Brain microvascular endothelial cell (primary cell): ENCODE results near the gene SPPL2C.

Source experiments
- DNase-seq: peaks from one replicate; pipeline ENCODE4 v3.0.0-alpha.2; 2020
- H3K27ac ChIP-seq: fragments of 250-450 bp; sonication (Bioruptor Pico); 2 replicates; pipeline ENCODE4 v1.5.1; 2020; ENCODE audit warnings: mild to moderate bottlenecking, moderate library complexity
- H3K27me3 ChIP-seq: fragments of 250-450 bp; sonication (Bioruptor Pico); replicated peaks from 2 replicates; pipeline ENCODE4 v1.5.1; 2020; ENCODE audit warnings: mild to moderate bottlenecking
- H3K36me3 ChIP-seq: fragments of 250-450 bp; sonication (Bioruptor Pico); replicated peaks from 2 replicates; pipeline ENCODE4 v1.5.1; 2020; ENCODE audit warnings: mild to moderate bottlenecking
- H3K4me3 ChIP-seq: 2 replicates; pipeline ENCODE4 v1.5.1; 2011; ENCODE audit warnings: low read depth, mild to moderate bottlenecking, control low read depth, low read length, moderate library complexity
- in situ Hi-C: cut with HindIII; loops from 2 replicates; pipeline ENCODE4 v1.10.0; 2017; ENCODE audit warnings: low sequenced_read_pairs, low pct_ligation_motif_present
- TF ChIP-seq, protein P1 (sequence below): IDR thresholded peaks from 2 replicates; pipeline ENCODE4 v1.5.1; 2011; ENCODE audit warnings: low read depth, mild to moderate bottlenecking, moderate library complexity, low read length, control low read depth, inconsistent platforms; ENCODE audit errors: missing control alignments

SPPL2C gene

GRCh38 chr17:45894022-45894784 is 49.5 kb downstream of the SPPL2C start, which contains the start of gene MAPT:
MAPT (plus strand) TSS chr17:45894554; CDS start chr17:45962338, 67,784 bp downstream.
- Histone ChIP-seq H3K27me3 (peaks cover 40% of the 10 kb centered on the region), H3K36me3 (no peaks in the 10 kb centered on the region), H3K27ac (no peak within 1 kb of the TSS), H3K4me3 (peak within 1 kb of the TSS; percentile 63)
- in situ Hi-C loops, result no loop called here
- peak; percentile 71 for DNase-seq
- TF ChIP-seq, protein P1, sequence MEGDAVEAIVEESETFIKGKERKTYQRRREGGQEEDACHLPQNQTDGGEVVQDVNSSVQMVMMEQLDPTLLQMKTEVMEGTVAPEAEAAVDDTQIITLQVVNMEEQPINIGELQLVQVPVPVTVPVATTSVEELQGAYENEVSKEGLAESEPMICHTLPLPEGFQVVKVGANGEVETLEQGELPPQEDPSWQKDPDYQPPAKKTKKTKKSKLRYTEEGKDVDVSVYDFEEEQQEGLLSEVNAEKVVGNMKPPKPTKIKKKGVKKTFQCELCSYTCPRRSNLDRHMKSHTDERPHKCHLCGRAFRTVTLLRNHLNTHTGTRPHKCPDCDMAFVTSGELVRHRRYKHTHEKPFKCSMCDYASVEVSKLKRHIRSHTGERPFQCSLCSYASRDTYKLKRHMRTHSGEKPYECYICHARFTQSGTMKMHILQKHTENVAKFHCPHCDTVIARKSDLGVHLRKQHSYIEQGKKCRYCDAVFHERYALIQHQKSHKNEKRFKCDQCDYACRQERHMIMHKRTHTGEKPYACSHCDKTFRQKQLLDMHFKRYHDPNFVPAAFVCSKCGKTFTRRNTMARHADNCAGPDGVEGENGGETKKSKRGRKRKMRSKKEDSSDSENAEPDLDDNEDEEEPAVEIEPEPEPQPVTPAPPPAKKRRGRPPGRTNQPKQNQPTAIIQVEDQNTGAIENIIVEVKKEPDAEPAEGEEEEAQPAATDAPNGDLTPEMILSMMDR, result peak; percentile 63

DNA sequence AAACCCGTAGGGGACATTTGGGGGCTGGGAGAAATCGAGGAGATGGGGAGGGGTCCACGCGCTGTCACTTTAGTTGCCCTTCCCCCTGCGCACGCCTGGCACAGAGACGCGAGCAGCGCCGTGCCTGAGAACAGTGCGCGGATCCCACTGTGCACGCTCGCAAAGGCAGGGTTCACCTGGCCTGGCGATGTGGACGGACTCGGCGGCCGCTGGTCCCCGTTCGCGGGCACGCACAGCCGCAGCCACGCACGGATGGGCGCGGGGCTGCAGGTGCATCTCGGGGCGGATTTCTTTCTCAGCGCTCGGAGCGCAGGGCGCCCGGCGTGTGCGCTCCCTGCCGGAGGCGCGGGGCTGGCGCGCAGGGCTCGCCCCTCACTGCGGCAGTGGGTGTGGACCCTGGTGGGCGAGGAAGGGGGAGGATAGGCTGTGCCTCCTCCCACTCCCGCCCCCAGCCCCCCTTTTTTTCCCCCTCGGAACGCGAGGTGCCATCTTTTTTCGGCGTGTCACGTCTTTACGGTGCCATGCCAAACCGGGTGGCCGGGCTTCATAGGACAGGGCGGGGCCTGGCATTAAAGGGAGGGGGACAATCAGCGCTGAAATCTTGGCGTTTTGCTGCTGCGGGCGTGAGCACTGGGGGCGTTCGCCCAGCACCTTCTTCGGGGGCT is 50.8 kb downstream of the SPPL2C start:
- DNase-seq, result no peak
- H3K4me3 ChIP-seq, result peak overlapping the region; percentile 63
- peaks cover 46% of the 10 kb centered on the region for H3K27me3 ChIP-seq

DNA sequence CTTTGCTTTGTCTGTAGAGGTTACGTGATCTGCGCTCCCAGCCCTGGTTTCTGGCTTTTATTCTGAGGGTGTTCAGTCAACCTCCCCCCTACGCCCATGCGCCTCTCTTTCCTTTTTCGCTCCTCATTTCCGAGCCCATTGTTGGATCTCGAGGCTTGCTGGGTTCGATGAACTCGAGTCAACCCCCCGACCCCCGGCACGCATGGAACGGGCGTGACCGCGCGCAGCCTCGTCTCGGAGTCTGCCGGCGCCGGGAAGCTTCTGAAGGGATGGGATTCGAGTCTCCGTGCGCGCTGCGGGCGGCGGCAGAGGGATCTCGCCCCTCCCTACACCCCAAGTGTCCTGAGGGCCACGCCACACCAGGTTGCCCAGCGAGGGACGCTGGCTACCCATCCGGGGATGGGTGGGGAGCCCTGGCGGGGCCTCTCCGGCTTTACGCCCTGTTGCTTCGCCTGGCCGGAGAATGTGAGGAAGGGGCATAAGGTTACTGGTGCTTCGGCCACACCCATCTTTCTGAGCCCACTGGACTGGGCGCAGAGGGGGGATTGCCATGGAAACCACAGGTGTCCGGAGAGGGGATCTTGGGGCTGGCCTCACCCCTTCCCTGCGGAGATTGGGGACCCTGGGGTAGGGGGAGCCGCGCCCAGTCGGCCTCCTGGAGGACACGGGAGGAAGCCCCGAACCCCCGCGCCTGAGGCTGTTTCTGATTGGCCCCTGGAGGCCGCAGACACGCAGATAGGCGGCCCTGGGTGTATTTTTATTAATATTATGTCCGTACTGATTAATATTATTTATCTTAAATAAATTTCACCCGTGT is 51.5 kb downstream of the SPPL2C start:
- Histone ChIP-seq H3K4me3 (no peak overlapping the region), H3K36me3 (no peaks in the 10 kb centered on the region), H3K27me3 (peaks cover 44% of the 10 kb centered on the region), H3K27ac (no peak overlapping the region)
- TF ChIP-seq, protein P1, result no peak
- DNase-seq, result no peak
- in situ Hi-C loops, result no loop called here

More for the DNA sequence above, 50.8 kb downstream of the SPPL2C start:
- in situ Hi-C loops, result no loop called here
- TF ChIP-seq, protein P1, result no peak
- no peaks in the 10 kb centered on the region for H3K36me3 ChIP-seq
- H3K27ac ChIP-seq, result no peak overlapping the region
